K562 (cell line): ENCODE measurements around the gene CDX1. TPM values are rescaled to one million over a fixed set of nuclear protein-coding genes. Genes with fewer than 3 reads are reported as not detected.

Experiments
- ARID1B ChIP-seq: fragments of 450-650 bp; IDR thresholded peaks from 2 replicates; pipeline ENCODE4 v1.6.1; 2016; ENCODE audit warnings: antibody characterized with exemption, mild to moderate bottlenecking, inconsistent platforms
- CCAR2 ChIP-seq: fragments of 200-400 bp; formaldehyde crosslinking; IDR thresholded peaks from 2 replicates; pipeline ENCODE4 v1.6.1; 2017; ENCODE audit warnings: mild to moderate bottlenecking, low read depth, low read length
- HDAC1 ChIP-seq, 2 experiments: fragments of 450-650 bp; IDR thresholded peaks; 2 replicates each; pipeline ENCODE4 v1.6.1; 2016 to 2017; ENCODE audit warnings: inconsistent platforms in 1 of 2, mild to moderate bottlenecking in 1 of 2, moderate library complexity in 1 of 2
- MGA ChIP-seq: fragments of 450-650 bp; IDR thresholded peaks from 2 replicates; pipeline ENCODE4 v1.6.1; 2016; ENCODE audit warnings: mild to moderate bottlenecking, moderate library complexity
- MNT ChIP-seq, 2 experiments: fragments of 450-650 bp; conservative IDR thresholded peaks; 2 replicates each; pipeline ENCODE4 v1.6.1; 2017; ENCODE audit warnings: mild to moderate bottlenecking in 2 of 2, moderate library complexity in 2 of 2
- NBN ChIP-seq: fragments of 450-650 bp; IDR thresholded peaks from 2 replicates; pipeline ENCODE4 v1.6.1; 2016; ENCODE audit warnings: low read depth, mild to moderate bottlenecking
- NFIC ChIP-seq: fragments of 450-650 bp; IDR thresholded peaks from 2 replicates; pipeline ENCODE4 v1.6.1; 2017; ENCODE audit warnings: mild to moderate bottlenecking, inconsistent platforms
- NR2C2 ChIP-seq, 2 experiments: fragments of 200-800 bp in 1 of 2; sonication (Bioruptor generic) in 1 of 2; sonication (generic) in 1 of 2; formaldehyde crosslinking in 1 of 2; IDR thresholded peaks; 2 replicates each; pipeline versions ENCODE4 v1.6.1 to v1.8.0; 2016 to 2022; ENCODE audit warnings: mild to moderate bottlenecking in 1 of 2, missing compliant biosample characterization in 1 of 2, missing genetic modification characterization in 1 of 2, missing genetic modification reagents in 1 of 2
- PHB2 ChIP-seq: fragments of 450-650 bp; IDR thresholded peaks from 2 replicates; pipeline ENCODE4 v1.6.1; 2017; ENCODE audit warnings: low read depth
- ZFX ChIP-seq: sonication (generic); formaldehyde crosslinking; IDR thresholded peaks from 2 replicates; pipeline ENCODE4 v1.8.0; 2022; ENCODE audit warnings: mild to moderate bottlenecking, missing genetic modification reagents, moderate library complexity
- ZKSCAN1 ChIP-seq: fragments of 150-350 bp; IDR thresholded peaks from 2 replicates; pipeline ENCODE4 v1.6.1; 2016; ENCODE audit warnings: low read depth, low read length
- polyA plus RNA-seq, 8 experiments: library from polyadenylated mRNA; depleted of rRNA in 4 of 8; stranded (reverse) in 5 of 8; unstranded in 3 of 8; fragments of >200 nt; fragmentation: Nextera tagmentation in 2 of 8; fragmentation: Illumina TruSeq in 1 of 8; extraction: Ambion mirVana in 2 of 8; extraction: Trizol in 1 of 8; gene quantifications; 2 replicates each; pipeline versions ENCODE4 v1.2.1 to v1.2.3, GENCODE V29; 2011 to 2014; ENCODE audit warnings: inconsistent platforms in 1 of 8, missing spikeins in 1 of 8
- total RNA-seq, 7 experiments: library from RNA; depleted of rRNA in 6 of 7; stranded (reverse); fragments of >200 nt in 6 of 7; fragmentation: Illumina TruSeq in 2 of 7; extraction: Trizol in 2 of 7; gene quantifications; 2 replicates each; pipeline versions ENCODE4 v1.2.1 to v1.2.3, GENCODE V29; 2011 to 2021; ENCODE audit warnings: low replicate concordance in 1 of 7

The CDX1 gene
- total and polyA plus RNA-seq, 9 of the 15 experiments (the other 6 are each of a cell fraction or from before 2014, with no cell fraction given) = 0.06 to 0.16 TPM; not detected in 7

- TF ChIP-seq MGA (peak; percentile 44), PHB2 (no peak), NFIC (peak; percentile 74), ZFX (CRISPR knock-in tag) (peak; percentile 32; the same call in 1 of the 2 replicates), ZKSCAN1 (peak; percentile 23; the same call in 1 of the 2 replicates), NBN (no peak), CCAR2 (no peak), ARID1B (0 out of 2 replicates have a peak, but pooled peaks have one; percentile 15), HDAC1 (IDR thresholded peaks at IDR 0.05) (0 out of 4 replicates have a peak, but pooled peaks of 1 of the 2 experiments have one; percentile 9), MNT (conservative IDR thresholded peaks at IDR 0.05) (no peak), NR2C2 (CRISPR knock-in tag; IDR thresholded peaks at IDR 0.05) (no peak), NR2C2 (tag; IDR thresholded peaks at IDR 0.05) (peak; percentile 15; the same call in 1 of the 2 replicates)
- TF ChIP-seq, all 486 proteins: peak for 12
These were observed 22.3 kb upstream of the CDX1 start (continued) for GRCh38 chr5:150144246-150144801.
